H1 (cell line): ENCODE measurements around the gene NUP43. TPM values are rescaled to one million over a fixed set of nuclear protein-coding genes. Genes with fewer than 3 reads are reported as not detected.

ENCODE experiments used
- CTCF ChIA-PET: fragments of 300-600 bp; sonication (Branson Sonifier 250); formaldehyde crosslinking; loops from one replicate; lab custom pipeline; 2021; ENCODE audit not compliant: partially characterized antibody; lab: Charles Lee
- POLR2A ChIA-PET: fragments of 300-600 bp; sonication (Branson Sonifier 250); formaldehyde crosslinking; loops from one replicate; lab custom pipeline; 2021; ENCODE audit warnings: inconsistent platforms; ENCODE audit not compliant: partially characterized antibody; lab: Charles Lee
- DNase-seq, 2 experiments: peaks; one replicate each; pipeline versions ENCODE4 v3.0.0 to v3.0.0-alpha.2; 2010 to 2022; ENCODE audit warnings: low spot score in 2 of 2, low read depth in 1 of 2, mixed read lengths in 1 of 2
- FAIRE-seq: peaks from 2 replicates; lab custom pipeline; 2011; peaks lifted over from hg19 to GRCh38; lab: Jason Lieb, UNC
- H2AFZ ChIP-seq: 2 replicates; pipeline ENCODE4 v1.8.1; 2012; ENCODE audit warnings: low read length, inconsistent platforms
- H2AK5ac ChIP-seq: 2 replicates; pipeline ENCODE4 v1.6.1; 2013; ENCODE audit warnings: low read depth, low read length
- H2BK120ac ChIP-seq: replicated peaks from 2 replicates; pipeline ENCODE3; 2013; ENCODE audit warnings: low read depth, low read length, inconsistent platforms
- H2BK12ac ChIP-seq: 2 replicates; pipeline ENCODE4 v1.6.1; 2013; ENCODE audit warnings: low read depth, low read length
- H2BK15ac ChIP-seq: 2 replicates; pipeline ENCODE4 v1.6.1; 2013; ENCODE audit warnings: low read length
- H2BK20ac ChIP-seq: 2 replicates; pipeline ENCODE4 v1.6.1; 2013; ENCODE audit warnings: low read length
- H2BK5ac ChIP-seq: 2 replicates; pipeline ENCODE4 v1.6.1; 2013; ENCODE audit warnings: low read depth, low read length
- H3K14ac ChIP-seq: 2 replicates; pipeline ENCODE4 v1.6.1; 2013; ENCODE audit warnings: inconsistent platforms; ENCODE audit not compliant: insufficient read length
- H3K18ac ChIP-seq: 2 replicates; pipeline ENCODE4 v1.6.1; 2013; ENCODE audit warnings: low read length; ENCODE audit errors: extremely low read depth
- H3K23ac ChIP-seq: 2 replicates; pipeline ENCODE4 v1.6.1; 2013; ENCODE audit warnings: inconsistent platforms; ENCODE audit not compliant: insufficient read length
- H3K23me2 ChIP-seq: 2 replicates; pipeline ENCODE4 v1.6.1; 2013; ENCODE audit warnings: low read depth, low read length
- H3K27ac ChIP-seq: 2 replicates; pipeline ENCODE4 v1.6.1; 2011; ENCODE audit warnings: low read depth, low read length, inconsistent platforms
- H3K27me3 ChIP-seq, 4 experiments: replicated peaks in 1 of 4; 1 replicate in 1 of 4; 2 replicates in 3 of 4; pipeline versions ENCODE4 v1.6.1 to v1.8.1; 2011 to 2013; ENCODE audit warnings: low read length in 3 of 4, mild to moderate bottlenecking in 3 of 4, inconsistent platforms in 2 of 4, mixed read lengths in 2 of 4, moderate library complexity in 1 of 4; ENCODE audit not compliant: control insufficient read depth in 3 of 4, insufficient read depth in 3 of 4; ENCODE audit errors: extremely low read depth in 1 of 4
- H3K36me3 ChIP-seq, 4 experiments: 2 replicates each; pipeline versions ENCODE4 v1.6.1 to v1.8.1; 2011 to 2013; ENCODE audit warnings: mild to moderate bottlenecking in 4 of 4, low read length in 3 of 4, moderate library complexity in 2 of 4, control low read depth in 1 of 4, inconsistent platforms in 1 of 4; ENCODE audit not compliant: insufficient read depth in 4 of 4, control insufficient read depth in 2 of 4
- H3K4ac ChIP-seq: replicated peaks from 2 replicates; pipeline ENCODE3; 2013; ENCODE audit warnings: low read length, low read depth, mixed read lengths, inconsistent platforms; ENCODE audit not compliant: insufficient read length
- H3K4me1 ChIP-seq, 4 experiments: replicated peaks in 1 of 4; 1 replicate in 1 of 4; 2 replicates in 3 of 4; pipeline versions ENCODE4 v1.6.1 to v1.8.1; 2011 to 2013; ENCODE audit warnings: low read length in 3 of 4, inconsistent platforms in 2 of 4, mixed read lengths in 1 of 4; ENCODE audit not compliant: insufficient read depth in 4 of 4, control insufficient read depth in 3 of 4
- H3K4me2 ChIP-seq, 2 experiments: 2 replicates each; pipeline versions ENCODE4 v1.6.1 to v1.8.1; 2011 to 2013; ENCODE audit warnings: low read depth in 2 of 2, low read length in 2 of 2, control low read depth in 1 of 2, inconsistent platforms in 1 of 2, mild to moderate bottlenecking in 1 of 2; ENCODE audit not compliant: insufficient read depth in 1 of 2
- H3K4me3 ChIP-seq, 4 experiments: fragments of 200-600, 300-600 bp in 1 of 4; sonication (generic), shearing (Covaris generic), sonication (Bioruptor Twin) in 1 of 4; 2 replicates each; pipeline versions ENCODE4 v1.5.1 to v1.8.1; 2011 to 2016; ENCODE audit warnings: low read length in 4 of 4, low read depth in 3 of 4, control low read depth in 2 of 4, inconsistent platforms in 2 of 4, mild to moderate bottlenecking in 2 of 4, mixed read lengths in 1 of 4, moderate library complexity in 1 of 4; ENCODE audit not compliant: insufficient read depth in 2 of 4; ENCODE audit errors: extremely low read depth in 1 of 4
- H3K56ac ChIP-seq: replicated peaks from 2 replicates; pipeline ENCODE3; 2013; ENCODE audit warnings: low read depth, mild to moderate bottlenecking, mixed read lengths, low read length, inconsistent platforms; ENCODE audit not compliant: insufficient read length
- H3K79me1 ChIP-seq: 2 replicates; pipeline ENCODE4 v1.6.1; 2013; ENCODE audit warnings: low read depth, low read length, control low read depth
- H3K79me2 ChIP-seq, 2 experiments: 2 replicates each; pipeline versions ENCODE4 v1.6.1 to v1.8.1; 2012 to 2013; ENCODE audit warnings: low read length in 2 of 2, mild to moderate bottlenecking in 2 of 2, inconsistent platforms in 1 of 2; ENCODE audit not compliant: insufficient read depth in 2 of 2, control insufficient read depth in 1 of 2
- H3K9ac ChIP-seq, 4 experiments: replicated peaks in 1 of 4; 1 replicate in 1 of 4; 2 replicates in 3 of 4; pipeline versions ENCODE4 v1.6.1 to v1.8.1; 2011 to 2013; ENCODE audit warnings: low read depth in 3 of 4, low read length in 3 of 4, control low read depth in 2 of 4, mild to moderate bottlenecking in 2 of 4, moderate library complexity in 2 of 4, inconsistent platforms in 1 of 4; ENCODE audit errors: extremely low read depth in 1 of 4
- H3K9me3 ChIP-seq, 2 experiments: 2 replicates each; pipeline versions ENCODE4 v1.6.1 to v1.8.1; 2012 to 2013; ENCODE audit warnings: mild to moderate bottlenecking in 2 of 2, moderate library complexity in 2 of 2, control low read depth in 1 of 2, inconsistent platforms in 1 of 2, low read depth in 1 of 2, low read length in 1 of 2, mixed read lengths in 1 of 2; ENCODE audit not compliant: insufficient read depth in 2 of 2
- H4K20me1 ChIP-seq, 2 experiments: replicated peaks in 1 of 2; 2 replicates each; pipeline versions ENCODE3 to v1.8.1; 2011 to 2013; ENCODE audit warnings: inconsistent platforms in 2 of 2, low read length in 2 of 2, mild to moderate bottlenecking in 1 of 2; ENCODE audit not compliant: insufficient read depth in 2 of 2, control insufficient read depth in 1 of 2
- H4K5ac ChIP-seq: 2 replicates; pipeline ENCODE4 v1.6.1; 2013; ENCODE audit warnings: low read length, low read depth, mixed read lengths, inconsistent platforms; ENCODE audit not compliant: insufficient read length
- H4K8ac ChIP-seq: 2 replicates; pipeline ENCODE4 v1.8.0; 2013; ENCODE audit warnings: mild to moderate bottlenecking, moderate library complexity, low read length, inconsistent platforms; ENCODE audit not compliant: insufficient read depth; ENCODE audit errors: extremely low read depth
- H4K91ac ChIP-seq: replicated peaks from 2 replicates; pipeline ENCODE3; 2013; ENCODE audit warnings: low read length, mixed read lengths, inconsistent platforms; ENCODE audit not compliant: insufficient read length
- CHD2 ChIP-seq: IDR thresholded peaks from 2 replicates; pipeline ENCODE4 v1.6.1; 2012; ENCODE audit warnings: low read length, improper control_type of control experiment
- CREB1 ChIP-seq: IDR thresholded peaks from 2 replicates; pipeline ENCODE4 v1.6.1; 2012; ENCODE audit warnings: inconsistent platforms
- EGR1 ChIP-seq: IDR thresholded peaks from 2 replicates; pipeline ENCODE4 v1.6.1; 2011; ENCODE audit warnings: low read depth, low read length, borderline replicate concordance
- FOSL1 ChIP-seq: IDR thresholded peaks from 2 replicates; pipeline ENCODE4 v1.6.1; 2011; ENCODE audit warnings: mild to moderate bottlenecking, low read depth, low read length, moderate library complexity; ENCODE audit not compliant: insufficient read depth
- RAD21 ChIP-seq, 2 experiments: IDR thresholded peaks in 1 of 2; conservative IDR thresholded peaks in 1 of 2; 2 replicates each; pipeline ENCODE4 v1.6.1; 2011; ENCODE audit warnings: low read depth in 2 of 2, low read length in 2 of 2, improper control_type of control experiment in 1 of 2, inconsistent platforms in 1 of 2, mild to moderate bottlenecking in 1 of 2, moderate library complexity in 1 of 2
- SIN3A ChIP-seq, 2 experiments: IDR thresholded peaks in 1 of 2; conservative IDR thresholded peaks in 1 of 2; 2 replicates each; pipeline ENCODE4 v1.6.1; 2011 to 2012; ENCODE audit warnings: low read length in 2 of 2, improper control_type of control experiment in 1 of 2, low read depth in 1 of 2, mild to moderate bottlenecking in 1 of 2
- SIX5 ChIP-seq: IDR thresholded peaks from 2 replicates; pipeline ENCODE4 v1.6.1; 2011; ENCODE audit warnings: mild to moderate bottlenecking, low read depth, low read length
- SRF ChIP-seq: IDR thresholded peaks from 2 replicates; pipeline ENCODE4 v1.6.1; 2011; ENCODE audit warnings: mild to moderate bottlenecking, low read depth, low read length, moderate library complexity
- SUZ12 ChIP-seq: fragments of 200-600 bp; sonication (generic); IDR thresholded peaks from 2 replicates; pipeline ENCODE4 v1.6.1; 2012; ENCODE audit warnings: mild to moderate bottlenecking, inconsistent platforms, low read length, moderate library complexity, mixed read lengths
- TAF7 ChIP-seq: optimal IDR thresholded peaks from 2 replicates; pipeline ENCODE3; 2011; ENCODE audit warnings: low read depth, mild to moderate bottlenecking, inconsistent platforms, low read length, moderate library complexity, borderline replicate concordance
- TCF12 ChIP-seq: IDR thresholded peaks from 2 replicates; pipeline ENCODE4 v1.6.1; 2011; ENCODE audit warnings: low read depth, mild to moderate bottlenecking, low read length
- YY1 ChIP-seq: IDR thresholded peaks from 2 replicates; pipeline ENCODE4 v1.6.1; 2011; ENCODE audit warnings: low read depth, mild to moderate bottlenecking, low read length
- polyA plus RNA-seq, 7 experiments: library from polyadenylated mRNA; depleted of rRNA in 3 of 7; stranded (reverse) in 5 of 7; unstranded in 2 of 7; fragments of >200 nt in 5 of 7; fragments of 200-250 nt in 2 of 7; gene quantifications; 1 replicate in 5 of 7; 2 replicates in 1 of 7; 4 replicates in 1 of 7; pipeline versions ENCODE4 v1.2.1 to v1.2.3, GENCODE V29; 2011 to 2013; ENCODE audit warnings: missing spikeins in 2 of 7, mixed read lengths in 2 of 7
- total RNA-seq: library from RNA; stranded (reverse); fragmentation: NEBNext Ultra II Directional; extraction: Animal tissue kit (Norgen Biotek cat#: 25700); gene quantifications from 2 replicates; pipeline ENCODE4 v1.2.1, GENCODE V29; 2021
- TF ChIP-seq, protein P1 (sequence below): IDR thresholded peaks from 2 replicates; pipeline ENCODE4 v1.6.1; 2011; ENCODE audit warnings: low read length, improper control_type of control experiment
- TF ChIP-seq, protein P2 (sequence below): IDR thresholded peaks from 2 replicates; pipeline ENCODE4 v1.6.1; 2012; ENCODE audit warnings: inconsistent platforms

Gene NUP43
- total and polyA plus RNA-seq, 2 of the 8 experiments (the other 6 are each of a cell fraction or from before 2014, with no cell fraction given) = 25.2 to 83.4 TPM

DNA sequence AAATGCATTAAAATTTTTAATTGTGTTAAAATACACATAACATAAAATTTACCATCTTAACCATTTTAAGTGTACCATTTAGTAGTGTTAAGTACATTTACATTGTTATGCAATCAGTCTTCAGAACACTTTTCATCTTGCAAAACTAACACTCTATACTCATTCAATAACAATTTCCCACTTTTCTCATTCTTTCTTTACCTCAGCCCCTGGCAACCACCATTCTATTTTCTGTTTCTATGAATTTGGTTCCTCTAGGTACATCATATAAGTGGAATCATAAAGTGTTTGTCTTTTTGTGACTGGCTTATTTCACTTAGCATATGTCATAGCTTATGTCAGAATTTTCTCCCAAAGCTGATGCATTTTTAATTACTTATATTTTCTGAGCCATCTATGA, 35.4 kb upstream of the NUP43 start:
- Histone ChIP-seq H3K56ac (no peak overlapping the region), H2BK12ac (no peak overlapping the region), H3K4ac (no peak overlapping the region), H2BK20ac (no peak overlapping the region), H2BK15ac (no peak overlapping the region), H4K5ac (no peak overlapping the region), H4K20me1 (no peaks in the 10 kb centered on the region), H3K79me2 (no peaks in the 10 kb centered on the region), H2BK120ac (no peak overlapping the region), H3K27me3 (no peaks in the 10 kb centered on the region), H2AFZ (no peak overlapping the region), H3K36me3 (peaks cover 0 to 11% (median 1%) of the 10 kb centered on the region in 4 experiments; a peak in 3 of 8 replicates), H3K23ac (no peak overlapping the region), H4K8ac (no peak overlapping the region), H3K9me3 (peaks cover 0 to under 1% of the 10 kb centered on the region in 2 experiments; a peak in 1 of 4 replicates), H3K4me3 (no peak overlapping the region), H4K91ac (no peak overlapping the region), H3K18ac (no peak overlapping the region), H3K23me2 (no peaks in the 10 kb centered on the region), H3K9ac (no peak overlapping the region), H3K14ac (no peak overlapping the region), H3K27ac (no peak overlapping the region), H3K79me1 (no peaks in the 10 kb centered on the region), H3K4me1 (no peaks in the 10 kb centered on the region), H3K4me2 (no peak overlapping the region), H2BK5ac (no peak overlapping the region), H2AK5ac (no peak overlapping the region)
- DNase-seq (no peak), FAIRE-seq (no peak)
- CTCF ChIA-PET = interaction anchor here (1.0 kb wide), 1 partner anchor 59 kb away, joined by 3 read pairs; no protein-coding TSS in a partner anchor
- POLR2A ChIA-PET = no interaction called here
- TF ChIP-seq, protein P1, sequence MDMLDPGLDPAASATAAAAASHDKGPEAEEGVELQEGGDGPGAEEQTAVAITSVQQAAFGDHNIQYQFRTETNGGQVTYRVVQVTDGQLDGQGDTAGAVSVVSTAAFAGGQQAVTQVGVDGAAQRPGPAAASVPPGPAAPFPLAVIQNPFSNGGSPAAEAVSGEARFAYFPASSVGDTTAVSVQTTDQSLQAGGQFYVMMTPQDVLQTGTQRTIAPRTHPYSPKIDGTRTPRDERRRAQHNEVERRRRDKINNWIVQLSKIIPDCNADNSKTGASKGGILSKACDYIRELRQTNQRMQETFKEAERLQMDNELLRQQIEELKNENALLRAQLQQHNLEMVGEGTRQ = no peak
- TF ChIP-seq EGR1 (no peak), SIN3A (conservative IDR thresholded peaks at IDR 0.05 in 1 of 2, IDR thresholded peaks at IDR 0.05 in 1 of 2; ENCODE audit: low read depth in 1 of 2, low read length in 2 of 2) (no peak), FOSL1 (no peak), YY1 (no peak), CHD2 (no peak), RAD21 (IDR thresholded peaks at IDR 0.05 in 1 of 2, conservative IDR thresholded peaks at IDR 0.05 in 1 of 2; ENCODE audit: low read depth in 2 of 2, low read length in 2 of 2) (no peak), SIX5 (no peak), SRF (no peak), TAF7 (no peak), SUZ12 (no peak), CREB1 (no peak), TCF12 (no peak)
- TF ChIP-seq, protein P2, sequence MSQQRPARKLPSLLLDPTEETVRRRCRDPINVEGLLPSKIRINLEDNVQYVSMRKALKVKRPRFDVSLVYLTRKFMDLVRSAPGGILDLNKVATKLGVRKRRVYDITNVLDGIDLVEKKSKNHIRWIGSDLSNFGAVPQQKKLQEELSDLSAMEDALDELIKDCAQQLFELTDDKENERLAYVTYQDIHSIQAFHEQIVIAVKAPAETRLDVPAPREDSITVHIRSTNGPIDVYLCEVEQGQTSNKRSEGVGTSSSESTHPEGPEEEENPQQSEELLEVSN = no peak
